Peyer's patch (tissue), 4 donors: ENCODE results near the gene PTPN12.

ENCODE experiments used
- POLR2A ChIP-seq, 2 donors: fragments of 450-650 bp; IDR thresholded peaks; one replicate each; pipeline ENCODE4 v1.5.1; 2017; ENCODE audit warnings: antibody characterized with exemption in 2 of 2, mild to moderate bottlenecking in 2 of 2, moderate library complexity in 2 of 2
- TF ChIP-seq, protein P1 (sequence below), 6 experiments: fragments of 450-650 bp in 4 of 6; fragments of 200-600 bp in 2 of 6; sonication (generic) in 1 of 6; IDR thresholded peaks; one replicate each; pipeline ENCODE4 v1.5.1; 2017 to 2019; ENCODE audit warnings: antibody characterized with exemption in 6 of 6, mild to moderate bottlenecking in 3 of 6, moderate library complexity in 1 of 6

DNA sequence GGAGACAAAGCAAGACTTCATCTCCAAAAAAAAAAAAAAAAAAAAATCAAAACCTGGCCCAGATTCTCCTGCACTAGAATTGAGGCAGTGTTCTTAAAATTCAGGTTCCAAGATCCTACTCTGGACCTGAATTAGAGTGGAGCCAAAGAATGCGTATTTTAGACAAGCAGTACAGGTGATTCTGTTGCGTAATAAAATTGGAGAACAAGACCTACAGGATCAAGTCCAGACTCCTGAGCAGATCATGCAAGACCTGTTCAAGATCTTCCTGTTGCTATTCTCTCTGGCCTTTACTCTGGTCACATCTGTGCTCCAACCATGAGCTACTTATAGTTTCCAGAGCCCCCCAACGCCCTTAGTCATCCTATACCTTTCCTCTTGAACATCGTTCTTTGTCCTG, 107.7 kb downstream of the PTPN12 start:
- TF ChIP-seq, protein P1, sequence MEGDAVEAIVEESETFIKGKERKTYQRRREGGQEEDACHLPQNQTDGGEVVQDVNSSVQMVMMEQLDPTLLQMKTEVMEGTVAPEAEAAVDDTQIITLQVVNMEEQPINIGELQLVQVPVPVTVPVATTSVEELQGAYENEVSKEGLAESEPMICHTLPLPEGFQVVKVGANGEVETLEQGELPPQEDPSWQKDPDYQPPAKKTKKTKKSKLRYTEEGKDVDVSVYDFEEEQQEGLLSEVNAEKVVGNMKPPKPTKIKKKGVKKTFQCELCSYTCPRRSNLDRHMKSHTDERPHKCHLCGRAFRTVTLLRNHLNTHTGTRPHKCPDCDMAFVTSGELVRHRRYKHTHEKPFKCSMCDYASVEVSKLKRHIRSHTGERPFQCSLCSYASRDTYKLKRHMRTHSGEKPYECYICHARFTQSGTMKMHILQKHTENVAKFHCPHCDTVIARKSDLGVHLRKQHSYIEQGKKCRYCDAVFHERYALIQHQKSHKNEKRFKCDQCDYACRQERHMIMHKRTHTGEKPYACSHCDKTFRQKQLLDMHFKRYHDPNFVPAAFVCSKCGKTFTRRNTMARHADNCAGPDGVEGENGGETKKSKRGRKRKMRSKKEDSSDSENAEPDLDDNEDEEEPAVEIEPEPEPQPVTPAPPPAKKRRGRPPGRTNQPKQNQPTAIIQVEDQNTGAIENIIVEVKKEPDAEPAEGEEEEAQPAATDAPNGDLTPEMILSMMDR (IDR thresholded peaks at IDR 0.05) = no peak
- TF ChIP-seq POLR2A (IDR thresholded peaks at IDR 0.05) = no peak
